GM19043 (cell line): ENCODE results near the gene NPTX1.

ENCODE experiments used
- ATAC-seq: cut with Tn5 transposase; IDR thresholded peaks from one replicate; pipeline ENCODE4 v1.9.1; 2021; ENCODE audit warnings: low read depth; ENCODE audit not compliant: unreplicated experiment

NPTX1 gene

GRCh38 chr17:80447790-80448189 is 28.6 kb downstream of the NPTX1 start:
- no peak for ATAC-seq

- ATAC-seq, result no peak
These were observed 29.6 kb downstream of the NPTX1 start for GRCh38 chr17:80446645-80447405.

GRCh38 chr17:80445726-80446110 is 30.7 kb downstream of the NPTX1 start:
- ATAC-seq, result no peak

GRCh38 chr17:80445007-80445725 is 31.2 kb downstream of the NPTX1 start:
- no peak for ATAC-seq

GRCh38 chr17:80444644-80444979 is 31.8 kb downstream of the NPTX1 start:
- no peak for ATAC-seq

- ATAC-seq, result no peak
These were observed 32.3 kb downstream of the NPTX1 start for GRCh38 chr17:80443916-80444643.

- no peak for ATAC-seq
These were observed 32.9 kb downstream of the NPTX1 start for GRCh38 chr17:80443498-80443897.

GRCh38 chr17:80442764-80443163 is 33.6 kb downstream of the NPTX1 start:
- no peak for ATAC-seq

- no peak for ATAC-seq
These were observed 34.1 kb downstream of the NPTX1 start for GRCh38 chr17:80442323-80442659.

GRCh38 chr17:80441598-80442322 is 34.6 kb downstream of the NPTX1 start:
- no peak for ATAC-seq

- no peak for ATAC-seq
These were observed 35.3 kb downstream of the NPTX1 start for GRCh38 chr17:80441133-80441578.

- ATAC-seq, result no peak
These were observed 36.9 kb downstream of the NPTX1 start for GRCh38 chr17:80439499-80439898.

- ATAC-seq, result no peak
These were observed 37.6 kb downstream of the NPTX1 start for GRCh38 chr17:80438806-80439205.

GRCh38 chr17:80437532-80437931 is 38.9 kb downstream of the NPTX1 start:
- no peak for ATAC-seq

- ATAC-seq, result no peak
These were observed 42.3 kb downstream of the NPTX1 start for GRCh38 chr17:80433916-80434666.

GRCh38 chr17:80432961-80433550 is 43.4 kb downstream of the NPTX1 start:
- no peak for ATAC-seq

- ATAC-seq, result no peak
These were observed 44.0 kb downstream of the NPTX1 start for GRCh38 chr17:80432350-80432955.

GRCh38 chr17:80431246-80432195 is 44.9 kb downstream of the NPTX1 start:
- no peak for ATAC-seq
